ENCODE results near the gene KIAA0232. TPM values are rescaled to one million over a fixed set of nuclear protein-coding genes. Genes with fewer than 3 reads are reported as not detected.
A peak's percentile ranks its signal among the peaks of the same experiment; 100 is the strongest.
"Not testable (repeated sequence)": the region's sequence is repeated elsewhere in the genome, so short reads cannot be mapped to it uniquely, and the experiment has no call there.

Gene KIAA0232
- total and polyA plus RNA-seq, 12 donors = 12.8 to 89.6 (median 70.9) TPM

DNA sequence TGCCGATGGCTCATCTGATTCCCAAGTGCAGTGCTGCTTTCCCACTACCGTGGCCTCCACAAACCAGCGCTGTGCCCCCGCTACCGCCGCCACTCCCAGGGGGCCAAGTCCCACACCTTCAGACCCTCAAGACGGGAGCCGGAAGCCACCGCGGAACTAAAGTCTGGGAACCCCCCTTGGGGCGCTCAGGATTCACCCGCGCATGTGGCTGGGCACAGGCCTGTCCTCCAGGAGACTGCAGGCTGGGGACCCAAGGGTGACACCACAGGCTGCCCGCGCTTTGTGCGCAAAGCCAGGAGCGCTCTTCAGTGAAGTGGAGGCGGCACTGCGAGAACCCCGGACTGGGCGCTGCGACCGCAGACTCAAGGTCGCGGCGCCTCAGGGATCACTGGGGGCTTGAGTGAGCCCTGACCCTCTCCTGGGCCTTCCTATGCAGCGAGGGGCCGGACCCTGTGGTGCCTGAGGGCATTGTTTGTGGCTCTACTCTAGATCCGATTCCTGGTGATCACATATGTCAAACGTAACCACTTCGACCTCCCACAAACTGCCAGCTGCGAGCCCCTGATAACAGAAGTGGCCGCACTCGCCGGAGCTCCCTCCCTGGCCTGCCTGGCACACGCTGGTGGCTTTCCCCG, 106.7 kb downstream of the KIAA0232 start:
- TF ChIP-seq, protein P1, sequence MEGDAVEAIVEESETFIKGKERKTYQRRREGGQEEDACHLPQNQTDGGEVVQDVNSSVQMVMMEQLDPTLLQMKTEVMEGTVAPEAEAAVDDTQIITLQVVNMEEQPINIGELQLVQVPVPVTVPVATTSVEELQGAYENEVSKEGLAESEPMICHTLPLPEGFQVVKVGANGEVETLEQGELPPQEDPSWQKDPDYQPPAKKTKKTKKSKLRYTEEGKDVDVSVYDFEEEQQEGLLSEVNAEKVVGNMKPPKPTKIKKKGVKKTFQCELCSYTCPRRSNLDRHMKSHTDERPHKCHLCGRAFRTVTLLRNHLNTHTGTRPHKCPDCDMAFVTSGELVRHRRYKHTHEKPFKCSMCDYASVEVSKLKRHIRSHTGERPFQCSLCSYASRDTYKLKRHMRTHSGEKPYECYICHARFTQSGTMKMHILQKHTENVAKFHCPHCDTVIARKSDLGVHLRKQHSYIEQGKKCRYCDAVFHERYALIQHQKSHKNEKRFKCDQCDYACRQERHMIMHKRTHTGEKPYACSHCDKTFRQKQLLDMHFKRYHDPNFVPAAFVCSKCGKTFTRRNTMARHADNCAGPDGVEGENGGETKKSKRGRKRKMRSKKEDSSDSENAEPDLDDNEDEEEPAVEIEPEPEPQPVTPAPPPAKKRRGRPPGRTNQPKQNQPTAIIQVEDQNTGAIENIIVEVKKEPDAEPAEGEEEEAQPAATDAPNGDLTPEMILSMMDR (IDR thresholded peaks at IDR 0.05) = no peak
- Histone ChIP-seq H3K27ac (no peak overlapping the region), H3K4me3 (no peak overlapping the region), H3K27me3 (no peaks in the 10 kb centered on the region), H3K36me3 (peaks cover 0 to 4% (median 0%) of the 10 kb centered on the region in 9 donors), H3K4me1 (peaks cover 0 to 65% (median 46%) of the 10 kb centered on the region in 9 donors), H3K9me3 (peaks cover 0 to 14% (median 0%) of the 10 kb centered on the region in 11 donors)
- DNase-seq = no peak
- WGBS, 2 donors = 79 to 81% methylated on average over 37 of the region's 37 CpGs
- intact Hi-C loops (cut with DNase I) = no loop called here
- ATAC-seq = peak in 2 of 8 donors; percentile 3 to 11

DNA sequence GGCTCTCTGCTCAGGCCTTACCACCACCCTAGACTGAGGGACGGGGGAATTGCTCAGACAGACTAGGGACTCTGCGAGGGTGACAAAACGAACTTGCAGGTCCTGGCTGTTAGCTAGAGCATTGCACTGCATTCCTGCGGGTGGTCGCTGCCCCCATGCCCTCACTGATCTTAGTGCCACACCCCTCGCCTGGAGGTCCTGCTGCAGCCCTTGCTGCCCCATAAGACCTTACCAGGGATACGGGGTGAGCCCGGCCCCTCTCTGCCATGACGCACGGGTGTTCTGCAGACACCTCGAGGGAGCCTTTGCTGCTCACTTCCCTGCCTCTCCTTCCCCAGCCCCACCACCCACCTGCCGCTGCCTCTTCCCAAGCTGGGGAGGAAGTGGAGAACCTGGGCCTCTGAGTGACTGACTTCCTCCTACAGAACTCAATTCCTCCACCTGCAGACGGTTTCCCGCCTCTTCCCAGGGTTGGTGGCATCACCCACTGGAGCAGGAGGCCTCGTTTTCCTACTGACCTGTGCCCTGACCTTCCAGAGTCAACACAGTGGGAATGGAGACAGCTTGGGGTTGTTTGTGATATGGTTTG, 107.3 kb downstream of the KIAA0232 start:
- H3K27me3 ChIP-seq = no peaks in the 10 kb centered on the region
- intact Hi-C loops (cut with DNase I) = no loop called here
- ATAC-seq (peak in 1 of 8 donors; percentile 41), DNase-seq (no peak)
- H3K4me1 ChIP-seq = peaks cover 0 to 65% (median 46%) of the 10 kb centered on the region in 9 donors
- TF ChIP-seq, protein P1 (IDR thresholded peaks at IDR 0.05) = no peak
- peaks cover 0 to 14% (median 0%) of the 10 kb centered on the region in 11 donors for H3K9me3 ChIP-seq
- 89 to 91% methylated on average over 15 of the region's 15 CpGs for WGBS, 2 donors
- no peak overlapping the region for H3K27ac ChIP-seq
- H3K4me3 ChIP-seq = no peak overlapping the region
- H3K36me3 ChIP-seq = no peaks in the 10 kb centered on the region

DNA sequence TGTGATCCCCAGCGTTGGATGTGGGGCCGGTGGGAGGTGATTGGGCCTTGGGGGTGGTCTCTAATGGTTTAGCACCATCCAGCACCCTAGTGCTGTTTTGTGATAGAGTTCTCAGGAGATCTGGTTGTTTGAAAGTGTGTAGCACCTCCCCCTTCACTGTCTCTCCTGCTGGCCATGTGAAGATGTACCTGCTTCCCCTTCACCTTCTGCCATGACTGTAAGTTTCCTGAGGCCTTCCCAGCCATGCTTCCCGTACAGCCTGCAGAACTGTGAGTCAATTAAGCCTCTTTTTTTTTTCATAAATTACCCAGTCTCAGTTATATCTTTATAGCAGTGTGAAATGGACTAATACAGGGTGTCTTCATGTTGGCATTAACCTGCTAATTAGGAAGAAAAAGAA, 107.8 kb downstream of the KIAA0232 start:
- Histone ChIP-seq H3K9me3 (peaks cover 0 to 14% (median 0%) of the 10 kb centered on the region in 11 donors), H3K27ac (no peak overlapping the region), H3K4me1 (peaks cover 0 to 63% (median 43%) of the 10 kb centered on the region in 9 donors), H3K36me3 (no peaks in the 10 kb centered on the region), H3K27me3 (no peaks in the 10 kb centered on the region), H3K4me3 (no peak overlapping the region)
- no peak for DNase-seq
- intact Hi-C loops (cut with DNase I) = no loop called here
- TF ChIP-seq, protein P1 (IDR thresholded peaks at IDR 0.05) = no peak
- no peak for ATAC-seq
- WGBS, 2 donors = 96 to 98% methylated on average over 3 of the region's 3 CpGs

DNA sequence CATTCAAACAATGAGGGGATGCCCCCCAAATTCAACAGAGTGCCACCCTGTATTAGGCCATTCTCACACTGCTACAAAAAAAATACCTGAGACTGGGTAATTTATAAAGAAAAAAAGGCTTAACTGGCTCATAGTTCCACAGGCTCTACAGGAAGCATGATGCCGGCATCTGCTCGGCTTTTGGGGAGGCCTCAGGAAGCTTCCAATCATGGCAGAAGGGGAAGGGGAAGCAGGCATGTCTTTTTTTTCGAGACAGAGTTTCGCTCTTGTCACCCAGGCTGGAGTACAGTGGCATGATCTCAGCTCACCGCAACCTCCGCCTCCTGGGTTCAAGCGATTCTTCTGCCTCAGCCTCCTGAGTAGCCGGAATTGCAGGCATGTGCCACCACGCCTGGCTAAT, 108.4 kb downstream of the KIAA0232 start:
- ATAC-seq; H3K27me3 ChIP-seq; H3K36me3 ChIP-seq; DNase-seq; intact Hi-C loops (cut with DNase I); H3K4me3 ChIP-seq: not testable (repeated sequence)
- Histone ChIP-seq H3K27ac (peak overlapping the region in 1 of 10 donors; percentile 69), H3K9me3 (peaks cover 0 to 14% (median 0%) of the 10 kb centered on the region in 11 donors), H3K4me1 (peaks cover 0 to 57% (median 37%) of the 10 kb centered on the region in 9 donors)
- WGBS, 2 donors = 93 to 96% methylated on average over 9 of the region's 9 CpGs

Data from heart right ventricle (tissue), 16 donors.